Peyer's patch (tissue), 4 donors: ENCODE data around the gene NHSL2.

Experiments used
- CTCF ChIP-seq, 6 experiments: fragments of 450-650 bp in 4 of 6; fragments of 200-600 bp in 2 of 6; sonication (generic) in 1 of 6; IDR thresholded peaks; one replicate each; pipeline ENCODE4 v1.5.1; 2017 to 2019; ENCODE audit warnings: antibody characterized with exemption in 6 of 6, mild to moderate bottlenecking in 3 of 6, moderate library complexity in 1 of 6
- POLR2A ChIP-seq, 2 donors: fragments of 450-650 bp; IDR thresholded peaks; one replicate each; pipeline ENCODE4 v1.5.1; 2017; ENCODE audit warnings: antibody characterized with exemption in 2 of 2, mild to moderate bottlenecking in 2 of 2, moderate library complexity in 2 of 2

DNA sequence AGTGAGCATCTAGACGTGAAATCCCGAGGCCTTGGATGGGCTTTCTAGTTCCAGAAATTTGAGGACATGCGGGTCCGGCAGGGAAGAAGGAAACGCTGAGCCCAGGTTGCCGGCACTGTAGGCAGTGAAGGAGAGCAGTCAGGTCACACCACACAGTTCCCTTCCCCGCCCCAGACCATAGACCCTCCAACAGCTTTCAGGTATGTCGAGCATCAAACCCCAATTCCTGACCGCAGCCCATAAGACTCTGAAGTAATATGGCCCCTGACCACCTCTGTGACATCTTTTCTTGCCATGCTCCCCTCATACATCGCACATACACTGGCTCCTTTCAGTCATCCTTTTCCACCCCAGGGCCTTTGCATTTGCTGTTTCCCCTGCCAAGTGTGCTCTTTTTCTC lies 198.0 kb downstream of the NHSL2 start:
- TF ChIP-seq CTCF (IDR thresholded peaks at IDR 0.05) (no peak), POLR2A (IDR thresholded peaks at IDR 0.05) (no peak)
